Gastrocnemius medialis (tissue), 4 donors: ENCODE results near the gene PDE6H.

Experiments used
- CTCF ChIP-seq, 5 experiments: fragments of 450-650 bp in 3 of 5; fragments of 200-600 bp in 2 of 5; sonication (generic) in 2 of 5; IDR thresholded peaks in 4 of 5; conservative IDR thresholded peaks in 1 of 5; 1 replicate in 4 of 5; 2 replicates in 1 of 5; pipeline ENCODE4 v1.5.1; 2016 to 2019; ENCODE audit warnings: antibody characterized with exemption in 5 of 5, mild to moderate bottlenecking in 3 of 5, moderate library complexity in 3 of 5
- POLR2A ChIP-seq, 2 donors: fragments of 450-650 bp; IDR thresholded peaks; one replicate each; pipeline ENCODE4 v1.6.1; 2017; ENCODE audit warnings: antibody characterized with exemption in 2 of 2, mild to moderate bottlenecking in 2 of 2, moderate library complexity in 2 of 2

- TF ChIP-seq CTCF (IDR thresholded peaks at IDR 0.05 in 4 of 5, conservative IDR thresholded peaks at IDR 0.05 in 1 of 5), result no peak
- TF ChIP-seq POLR2A (IDR thresholded peaks at IDR 0.05), result no peak
These were observed 4.4 kb upstream of the PDE6H start for GRCh38 chr12:14968478-14968877.
